Endothelial cell of umbilical vein (primary cell): Measurements from ENCODE around the gene ZC2HC1C. TPM values are rescaled to one million over a fixed set of nuclear protein-coding genes. Genes with fewer than 3 reads are reported as not detected.

Experiments
- BruUV-seq: library from RNA; stranded (reverse); fragments of 400-500 nt; replicated peaks from 2 replicates; lab custom pipeline; 2021; lab: Mats Ljungman, UMichigan
- CTCF ChIA-PET: fragments of 300-600, 350-600 bp; sonication (Branson Sonifier 250); formaldehyde crosslinking; loops from one replicate; lab custom pipeline; 2021; ENCODE audit warnings: antibody characterized with exemption, inconsistent platforms; lab: Charles Lee
- POLR2A ChIA-PET: fragments of 300-600, 350-600 bp; sonication (Branson Sonifier 250); formaldehyde crosslinking; loops from one replicate; lab custom pipeline; 2021; ENCODE audit warnings: antibody characterized with exemption, inconsistent platforms; lab: Charles Lee
- DNase-seq: peaks from one replicate; pipeline ENCODE4 v3.0.0-alpha.2; 2011; ENCODE audit warnings: low read depth, low spot score
- FAIRE-seq: peaks from 2 replicates; lab custom pipeline; 2011; peaks lifted over from hg19 to GRCh38; lab: Jason Lieb, UNC
- H2AFZ ChIP-seq: 2 replicates; pipeline ENCODE4 v1.6.0; 2012; ENCODE audit warnings: low read depth, low read length, control low read depth, inconsistent platforms
- H3K27ac ChIP-seq: 2 replicates; pipeline ENCODE4 v1.5.1; 2011; ENCODE audit warnings: low read depth, mild to moderate bottlenecking, control low read depth, low read length, moderate library complexity; ENCODE audit not compliant: insufficient read depth
- H3K27me3 ChIP-seq, 2 experiments: 2 replicates each; pipeline versions ENCODE4 v1.6.0 to v1.6.1; 2011; ENCODE audit warnings: low read length in 2 of 2, mixed read lengths in 1 of 2; ENCODE audit not compliant: control insufficient read depth in 2 of 2, insufficient read depth in 2 of 2
- H3K36me3 ChIP-seq, 2 experiments: 2 replicates in 1 of 2; 3 replicates in 1 of 2; pipeline ENCODE4 v1.5.1; 2011; ENCODE audit warnings: low read length in 2 of 2, mild to moderate bottlenecking in 1 of 2, moderate library complexity in 1 of 2; ENCODE audit not compliant: control insufficient read depth in 2 of 2, insufficient read depth in 2 of 2; ENCODE audit errors: extremely low read depth in 1 of 2
- H3K4me1 ChIP-seq: 3 replicates; pipeline ENCODE4 v1.5.1; 2011; ENCODE audit warnings: mild to moderate bottlenecking, low read length; ENCODE audit not compliant: control insufficient read depth, insufficient read depth; ENCODE audit errors: extremely low read depth
- H3K4me2 ChIP-seq: 2 replicates; pipeline ENCODE4 v1.6.1; 2011; ENCODE audit warnings: low read length, control low read depth, mixed read lengths; ENCODE audit not compliant: insufficient read depth
- H3K4me3 ChIP-seq, 3 experiments: fragments of 200-600 bp in 1 of 3; sonication (generic), shearing (Covaris generic) in 1 of 3; replicated peaks in 1 of 3; 2 replicates each; pipeline ENCODE4 v1.5.1; 2011 to 2016; ENCODE audit warnings: control low read depth in 3 of 3, low read length in 3 of 3, mild to moderate bottlenecking in 2 of 3, inconsistent platforms in 1 of 3, low read depth in 1 of 3, moderate library complexity in 1 of 3; ENCODE audit not compliant: insufficient read depth in 1 of 3
- H3K79me2 ChIP-seq: 2 replicates; pipeline ENCODE4 v1.6.0; 2012; ENCODE audit warnings: low read length, inconsistent platforms; ENCODE audit not compliant: control insufficient read depth, insufficient read depth
- H3K9ac ChIP-seq: replicated peaks from 2 replicates; pipeline ENCODE3; 2011; ENCODE audit warnings: low read length, control low read depth; ENCODE audit not compliant: insufficient read depth; ENCODE audit errors: extremely low read depth
- H3K9me1 ChIP-seq: replicated peaks from 3 replicates; pipeline ENCODE4 v1.6.0; 2011; ENCODE audit warnings: mild to moderate bottlenecking, low read length; ENCODE audit not compliant: control insufficient read depth, insufficient read depth; ENCODE audit errors: extremely low read depth
- H3K9me3 ChIP-seq: replicated peaks from 2 replicates; pipeline ENCODE4 v1.5.1; 2012; ENCODE audit warnings: low read length, inconsistent platforms; ENCODE audit not compliant: control insufficient read depth, insufficient read depth
- H4K20me1 ChIP-seq: replicated peaks from 2 replicates; pipeline ENCODE3; 2011; ENCODE audit warnings: mild to moderate bottlenecking, low read length; ENCODE audit not compliant: control insufficient read depth, insufficient read depth; ENCODE audit errors: extremely low read depth
- CTCF ChIP-seq, 2 donors: IDR thresholded peaks; 1 replicate in 1 of 2; 2 replicates in 1 of 2; pipeline ENCODE4 v1.5.1; 2011; ENCODE audit warnings: low read length in 2 of 2, mild to moderate bottlenecking in 2 of 2, moderate library complexity in 2 of 2, control low read depth in 1 of 2, inconsistent platforms in 1 of 2, low read depth in 1 of 2; ENCODE audit not compliant: insufficient read depth in 1 of 2; ENCODE audit errors: extremely low read depth in 1 of 2
- EZH2 ChIP-seq: IDR thresholded peaks from 2 replicates; pipeline ENCODE4 v1.6.1; 2012; ENCODE audit warnings: borderline replicate concordance, low read depth, mild to moderate bottlenecking, moderate library complexity, low read length, inconsistent platforms; ENCODE audit not compliant: severe bottlenecking
- FOS ChIP-seq: IDR thresholded peaks from 2 replicates; pipeline ENCODE4 v1.6.1; 2011; ENCODE audit warnings: mild to moderate bottlenecking, low read length, moderate library complexity, borderline replicate concordance; ENCODE audit not compliant: insufficient read depth
- GATA2 ChIP-seq: IDR thresholded peaks from 2 replicates; pipeline ENCODE4 v1.7.0; 2011; ENCODE audit warnings: low read depth, mild to moderate bottlenecking, moderate library complexity, mixed read lengths, low read length; ENCODE audit not compliant: insufficient read length, insufficient read depth
- JUN ChIP-seq: IDR thresholded peaks from 2 replicates; pipeline ENCODE4 v1.6.1; 2011; ENCODE audit warnings: borderline replicate concordance, low read depth; ENCODE audit not compliant: insufficient read length, insufficient read depth
- MYC ChIP-seq: IDR thresholded peaks from one replicate; pipeline ENCODE4 v1.6.1; 2011; ENCODE audit warnings: mild to moderate bottlenecking, low read depth, low read length
- POLR2A ChIP-seq: IDR thresholded peaks from 2 replicates; pipeline ENCODE4 v1.6.1; 2012; ENCODE audit warnings: low read depth, mild to moderate bottlenecking, control low read depth, low read length
- POLR2AphosphoS5 ChIP-seq: IDR thresholded peaks from 2 replicates; pipeline ENCODE4 v1.6.1; 2012; ENCODE audit warnings: low read depth, mild to moderate bottlenecking, control low read depth, low read length, moderate library complexity; ENCODE audit not compliant: insufficient read depth
- dilution Hi-C: fragments of 300-500 bp; cut with MboI; formaldehyde crosslinking; loops from one replicate; pipeline ENCODE4 v1.15.0; 2019; ENCODE audit warnings: low sequenced_read_pairs; ENCODE audit not compliant: extremely low pct_ligation_motif_present
- intact Hi-C: fragments of 100-400 bp; cut with micrococcal nuclease; formaldehyde crosslinking; loops from one replicate; pipeline ENCODE4 v1.10.0; 2022
- polyA plus RNA-seq, 4 experiments: library from polyadenylated mRNA; depleted of rRNA in 3 of 4; stranded (reverse) in 3 of 4; unstranded in 1 of 4; fragments of >200 nt; gene quantifications; 2 replicates each; pipeline versions ENCODE4 v1.2.1 to v1.2.3, GENCODE V29; 2011 to 2012; ENCODE audit warnings: missing spikeins in 1 of 4
- total RNA-seq: library from RNA; stranded (reverse); gene quantifications from 2 replicates; pipeline ENCODE4 v1.2.3, GENCODE V29; 2021
- TF ChIP-seq, protein P1 (sequence below): IDR thresholded peaks from 2 replicates; pipeline ENCODE4 v1.6.1; 2011; ENCODE audit not compliant: insufficient read depth, insufficient read length

The ZC2HC1C gene
- total and polyA plus RNA-seq, 2 donors (not counting 3 experiments of a cell fraction or from before 2014, with no cell fraction given) = 0.84 to 0.91 TPM

- no TSS peak for BruUV-seq
- Histone ChIP-seq H3K36me3 (no peaks in the 10 kb centered on the region), H3K79me2 (peaks cover 2% of the 10 kb centered on the region), H3K9me1 (no peaks in the 10 kb centered on the region), H2AFZ (no peak overlapping the region), H3K9ac (no peak overlapping the region), H3K4me1 (peaks cover 12% of the 10 kb centered on the region), H4K20me1 (no peaks in the 10 kb centered on the region), H3K9me3 (no peaks in the 10 kb centered on the region), H3K27ac (no peak overlapping the region), H3K27me3 (no peaks in the 10 kb centered on the region), H3K4me3 (no peak overlapping the region), H3K4me2 (no peak overlapping the region)
- dilution Hi-C loops (no loop called here), intact Hi-C loops (no loop called here)
- ChIA-PET CTCF (interaction anchor here (1.5 kb wide), 2 partner anchors 18 to 27 kb away, joined by 3 read pairs; no protein-coding TSS in a partner anchor), POLR2A (no interaction called here)
- TF ChIP-seq MYC (no peak), GATA2 (no peak), FOS (no peak), POLR2A (no peak), CTCF (IDR thresholded peaks at IDR 0.05; ENCODE audit: extremely low read depth in 1 of 2, insufficient read depth in 1 of 2, low read depth in 1 of 2, low read length in 2 of 2) (no peak), POLR2AphosphoS5 (no peak), EZH2 (no peak), JUN (no peak)
- TF ChIP-seq, protein P1, sequence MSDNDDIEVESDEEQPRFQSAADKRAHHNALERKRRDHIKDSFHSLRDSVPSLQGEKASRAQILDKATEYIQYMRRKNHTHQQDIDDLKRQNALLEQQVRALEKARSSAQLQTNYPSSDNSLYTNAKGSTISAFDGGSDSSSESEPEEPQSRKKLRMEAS = no peak
- DNase-seq = no peak
- FAIRE-seq = no peak
These were observed 19.7 kb upstream of the ZC2HC1C start for GRCh38 chr14:75049731-75050201.
